Stomach (tissue), 4 donors: ENCODE data around the gene ZPLD1.

Experiments
- EP300 ChIP-seq: sonication (generic); formaldehyde crosslinking; IDR thresholded peaks from one replicate; pipeline ENCODE4 v1.6.1; 2017; ENCODE audit warnings: antibody characterized with exemption
- POLR2A ChIP-seq, 4 donors: fragments of 450-650 bp; IDR thresholded peaks; one replicate each; pipeline ENCODE4 v1.6.1; 2016; ENCODE audit warnings: antibody characterized with exemption in 4 of 4, control low read depth in 2 of 4, mild to moderate bottlenecking in 1 of 4, moderate library complexity in 1 of 4
- POLR2AphosphoS5 ChIP-seq, 3 donors: sonication (generic); formaldehyde crosslinking; IDR thresholded peaks; one replicate each; pipeline ENCODE4 v1.6.1; 2016; ENCODE audit warnings: antibody characterized with exemption in 3 of 3
- TF ChIP-seq, protein P1 (sequence below), 7 experiments: fragments of 450-650 bp in 4 of 7; fragments of 200-600 bp in 3 of 7; sonication (generic) in 3 of 7; IDR thresholded peaks; one replicate each; pipeline ENCODE4 v1.5.1; 2016 to 2019; ENCODE audit warnings: antibody characterized with exemption in 7 of 7, control low read depth in 2 of 7, mild to moderate bottlenecking in 1 of 7

DNA sequence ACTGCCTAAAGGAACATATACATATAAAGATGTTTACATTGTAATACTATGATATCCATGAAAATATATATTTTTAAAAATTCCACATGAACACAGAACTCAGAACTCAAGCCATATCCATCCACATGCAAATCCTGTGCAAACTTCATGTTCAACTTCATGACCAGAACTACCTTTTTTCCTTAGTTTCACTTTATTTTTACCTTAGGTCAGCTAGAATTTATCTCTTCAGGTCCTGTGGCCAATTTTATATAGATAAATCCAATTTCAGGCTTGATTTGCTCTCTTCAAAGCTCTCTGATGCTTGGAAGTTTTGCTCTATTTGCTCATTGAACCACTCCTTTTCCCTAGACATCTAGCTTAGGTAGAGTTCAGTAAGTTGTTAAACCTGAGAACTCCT, 38.8 kb downstream of the ZPLD1 start:
- TF ChIP-seq, protein P1, sequence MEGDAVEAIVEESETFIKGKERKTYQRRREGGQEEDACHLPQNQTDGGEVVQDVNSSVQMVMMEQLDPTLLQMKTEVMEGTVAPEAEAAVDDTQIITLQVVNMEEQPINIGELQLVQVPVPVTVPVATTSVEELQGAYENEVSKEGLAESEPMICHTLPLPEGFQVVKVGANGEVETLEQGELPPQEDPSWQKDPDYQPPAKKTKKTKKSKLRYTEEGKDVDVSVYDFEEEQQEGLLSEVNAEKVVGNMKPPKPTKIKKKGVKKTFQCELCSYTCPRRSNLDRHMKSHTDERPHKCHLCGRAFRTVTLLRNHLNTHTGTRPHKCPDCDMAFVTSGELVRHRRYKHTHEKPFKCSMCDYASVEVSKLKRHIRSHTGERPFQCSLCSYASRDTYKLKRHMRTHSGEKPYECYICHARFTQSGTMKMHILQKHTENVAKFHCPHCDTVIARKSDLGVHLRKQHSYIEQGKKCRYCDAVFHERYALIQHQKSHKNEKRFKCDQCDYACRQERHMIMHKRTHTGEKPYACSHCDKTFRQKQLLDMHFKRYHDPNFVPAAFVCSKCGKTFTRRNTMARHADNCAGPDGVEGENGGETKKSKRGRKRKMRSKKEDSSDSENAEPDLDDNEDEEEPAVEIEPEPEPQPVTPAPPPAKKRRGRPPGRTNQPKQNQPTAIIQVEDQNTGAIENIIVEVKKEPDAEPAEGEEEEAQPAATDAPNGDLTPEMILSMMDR (IDR thresholded peaks at IDR 0.05): no peak
- TF ChIP-seq POLR2AphosphoS5 (IDR thresholded peaks at IDR 0.05) (no peak), POLR2A (IDR thresholded peaks at IDR 0.05) (no peak), EP300 (no peak)
